HG03439 (cell line): ENCODE results near the gene POLDIP2.

Experiments
- ATAC-seq: cut with Tn5 transposase; IDR thresholded peaks from one replicate; pipeline ENCODE4 v1.9.1; 2021; ENCODE audit warnings: mild to moderate bottlenecking, moderate library complexity; ENCODE audit not compliant: unreplicated experiment

POLDIP2 gene

DNA sequence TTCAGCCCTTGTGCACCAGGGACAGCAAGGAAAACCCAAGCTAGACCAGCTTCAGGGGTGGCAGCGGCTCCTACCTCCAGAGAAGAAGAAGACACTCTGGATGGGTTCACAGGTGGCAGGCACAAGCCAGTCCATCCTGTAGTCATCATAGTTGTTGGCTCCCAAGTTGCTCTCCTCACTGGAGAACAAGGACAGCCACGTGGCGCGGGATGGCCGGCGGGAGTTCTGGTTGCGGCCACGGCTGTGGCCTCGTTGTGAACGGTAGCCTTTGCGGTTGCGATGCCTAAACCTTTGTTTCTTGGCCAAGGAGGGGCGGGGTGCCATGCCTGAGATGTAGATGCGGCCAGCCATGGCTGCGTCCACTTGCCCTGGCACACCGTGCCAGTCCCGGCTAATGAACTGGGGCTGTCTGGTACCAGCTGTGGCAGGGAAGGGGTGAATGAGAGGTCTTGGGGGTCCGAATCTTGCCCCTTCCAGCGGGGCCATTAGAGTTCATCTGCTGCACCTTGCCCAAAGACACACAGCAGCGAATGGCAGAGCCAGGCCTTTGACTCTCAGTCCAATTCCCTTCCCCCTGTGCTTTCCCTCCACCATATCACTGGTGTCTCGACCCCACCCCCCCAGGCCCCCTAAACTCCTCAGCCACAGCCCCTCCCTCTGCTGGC is 10.4 kb upstream of the POLDIP2 start:
- ATAC-seq = no peak

DNA sequence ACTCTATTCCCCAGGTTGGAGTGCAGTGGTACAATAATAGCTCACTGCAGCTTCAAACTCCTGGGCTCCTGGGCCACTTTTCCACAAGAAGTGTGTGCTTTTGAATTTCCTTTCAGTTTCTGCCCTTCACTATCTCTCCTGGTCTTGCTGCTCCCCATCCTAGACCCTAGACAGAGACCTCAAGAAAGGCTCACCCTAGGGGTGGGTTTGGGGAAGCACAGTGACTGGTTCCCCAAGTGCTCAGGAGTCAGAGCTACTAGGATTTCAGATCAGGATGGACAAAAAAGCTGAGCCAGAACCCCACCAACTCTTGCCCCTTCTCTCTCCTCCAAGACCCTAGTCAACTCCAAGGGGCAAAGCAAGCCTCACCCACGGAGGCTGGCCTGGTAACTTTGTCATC is 9.3 kb upstream of the POLDIP2 start:
- no peak for ATAC-seq

DNA sequence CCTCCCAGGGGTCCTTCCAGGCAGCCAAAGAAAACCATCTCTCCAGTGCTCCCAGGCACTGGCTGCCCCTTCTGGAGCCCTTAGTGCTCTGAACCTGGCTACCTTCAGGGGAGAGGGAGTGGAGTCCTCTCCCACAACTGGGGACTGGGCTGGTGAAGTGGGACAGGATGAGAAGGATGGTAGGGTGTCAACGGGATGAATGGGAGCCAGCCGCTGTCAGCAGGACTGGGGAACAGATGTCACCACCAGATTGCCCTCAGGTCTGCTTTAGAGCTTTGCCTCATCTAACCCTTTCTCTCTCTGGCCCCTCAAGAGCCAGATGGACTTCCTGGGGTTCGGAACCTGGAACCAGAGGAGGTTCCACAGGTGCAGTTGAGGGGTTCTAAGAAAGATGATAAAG is 8.2 kb upstream of the POLDIP2 start:
- no peak for ATAC-seq

DNA sequence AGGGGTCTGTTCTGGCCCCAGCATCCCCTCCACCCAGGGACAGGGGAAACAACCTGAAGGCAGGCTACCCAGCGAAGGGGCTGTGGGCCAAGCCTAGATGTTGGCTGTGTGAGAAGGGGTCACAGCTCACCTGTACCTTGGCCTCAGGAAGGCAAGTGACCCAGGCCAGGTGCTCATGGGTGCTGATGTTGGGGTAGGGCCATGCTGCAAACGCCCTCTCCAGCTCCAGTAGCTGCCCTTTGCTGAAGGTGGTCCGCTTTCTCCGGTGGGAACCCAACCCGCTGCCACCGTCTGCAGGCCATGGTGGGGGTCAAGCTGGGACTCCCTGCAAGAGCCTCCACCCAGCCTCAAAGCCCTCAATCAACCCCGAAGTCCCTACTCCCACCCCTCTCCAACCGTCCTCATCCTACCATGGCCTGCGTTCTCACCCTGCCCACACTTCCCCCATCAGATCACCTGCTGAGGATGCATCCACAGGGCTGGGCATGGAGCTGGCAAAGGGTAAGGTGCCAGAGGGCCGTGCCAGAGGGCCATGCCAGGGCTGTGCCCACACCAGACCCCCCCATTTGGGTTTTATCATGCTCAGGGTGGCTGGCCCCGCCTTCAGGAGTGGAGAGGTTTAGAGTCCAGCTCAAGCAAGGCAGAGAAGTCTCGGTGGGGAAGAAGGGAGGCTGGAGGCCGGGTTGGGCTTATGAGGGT is 7.5 kb upstream of the POLDIP2 start, which contains the start of gene SEBOX:
Gene SEBOX (minus strand): TSS at position 535 of the 699 bp plus-strand sequence. CDS start 48 bp downstream, at position 487.
- no peak for ATAC-seq

DNA sequence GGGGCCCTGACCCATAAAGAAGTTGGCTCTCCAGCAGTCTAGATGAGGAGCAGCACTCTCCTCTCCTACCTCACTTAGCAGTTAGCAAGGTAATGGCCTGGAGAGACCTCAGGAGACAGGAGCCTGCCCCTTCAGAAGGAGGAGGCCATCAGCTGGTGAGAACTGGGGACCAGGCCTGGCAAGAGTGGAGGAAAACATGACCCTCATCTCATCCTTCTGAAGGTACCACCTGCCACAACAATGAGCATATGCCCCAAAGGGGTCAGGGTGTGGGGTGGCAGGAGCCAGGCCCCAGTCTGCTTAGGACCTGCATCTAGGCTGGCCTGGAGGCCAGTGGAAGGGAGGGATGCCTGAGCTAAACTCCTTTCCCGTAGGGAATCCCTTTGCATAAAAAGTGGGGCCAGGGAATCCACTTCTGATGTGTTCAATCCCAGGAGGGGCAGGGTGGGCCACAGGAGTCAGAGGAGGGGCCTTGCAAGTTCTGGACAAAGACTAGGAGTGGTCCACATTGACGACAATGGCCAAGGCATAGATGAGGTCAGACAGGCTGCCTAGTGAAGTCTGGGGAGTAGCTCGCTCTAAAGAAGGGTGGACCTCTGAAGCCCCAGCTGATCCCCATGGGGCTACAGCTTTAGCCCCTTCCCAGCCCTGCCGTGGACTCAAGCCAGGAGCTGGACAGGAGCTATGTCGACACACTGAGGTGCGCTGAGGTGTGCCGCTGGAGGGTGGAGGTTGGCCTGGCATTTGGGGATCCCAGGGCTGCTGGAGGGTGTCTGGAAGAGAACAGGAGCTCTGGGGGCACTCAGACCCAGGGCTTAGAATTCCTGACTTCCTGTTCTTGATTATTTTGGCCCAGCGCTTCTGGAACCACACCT is 6.7 kb upstream of the POLDIP2 start:
- no peak for ATAC-seq

DNA sequence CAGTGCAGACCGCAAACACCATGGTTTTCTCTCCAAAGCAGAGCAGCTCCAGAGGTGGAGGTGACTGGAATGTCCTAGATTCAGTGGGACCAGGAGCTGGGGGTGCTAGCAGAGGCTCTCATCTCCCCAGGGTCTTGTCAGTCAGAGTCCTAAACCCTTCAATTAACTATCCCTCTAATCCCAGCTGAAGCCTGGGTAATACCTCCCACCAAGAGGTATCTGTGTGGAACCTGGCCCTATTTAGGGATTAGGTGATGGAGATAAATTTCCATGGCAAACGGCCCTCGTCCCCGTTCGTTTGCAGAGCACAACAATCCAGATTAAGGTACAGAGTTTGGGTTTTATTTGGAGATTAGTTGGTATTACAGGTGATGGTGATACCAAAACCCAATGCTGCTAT is 5.9 kb upstream of the POLDIP2 start:
- ATAC-seq = no peak

DNA sequence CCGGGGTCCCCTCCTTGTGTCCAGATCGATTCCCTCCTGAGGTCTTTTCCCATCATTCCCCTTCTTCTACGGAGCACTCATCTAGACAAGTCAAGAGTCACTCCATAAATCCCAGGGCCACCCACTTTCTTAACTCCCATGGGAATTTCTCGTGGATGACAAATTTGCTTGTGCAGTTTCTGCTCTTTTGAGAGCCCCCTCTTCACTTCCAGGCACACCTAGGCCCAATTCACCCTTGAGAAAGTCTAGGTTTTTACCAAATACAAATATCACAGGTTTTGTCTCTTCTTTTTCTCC is 522 bp upstream of the POLDIP2 start:
- ATAC-seq = no peak

DNA sequence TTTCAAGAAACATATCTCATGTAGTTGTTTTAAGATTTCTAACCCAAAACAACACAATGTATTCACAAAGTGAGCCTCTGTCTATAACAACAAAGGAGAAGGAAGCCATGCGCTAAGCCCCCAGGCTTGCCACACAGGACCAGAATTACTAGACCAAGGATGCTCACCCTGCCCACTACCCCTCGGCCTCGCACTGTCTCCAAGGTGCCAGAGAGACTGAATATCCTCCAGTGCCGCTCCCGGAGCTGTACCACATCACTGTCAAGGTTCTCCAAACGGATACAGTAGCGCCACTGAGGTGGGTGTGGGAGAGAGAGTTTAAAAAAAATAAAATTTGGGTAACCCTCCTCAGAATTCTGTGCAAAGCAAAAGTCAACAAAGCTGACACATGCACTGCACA is 7.1 kb downstream of the POLDIP2 start:
- no peak for ATAC-seq

DNA sequence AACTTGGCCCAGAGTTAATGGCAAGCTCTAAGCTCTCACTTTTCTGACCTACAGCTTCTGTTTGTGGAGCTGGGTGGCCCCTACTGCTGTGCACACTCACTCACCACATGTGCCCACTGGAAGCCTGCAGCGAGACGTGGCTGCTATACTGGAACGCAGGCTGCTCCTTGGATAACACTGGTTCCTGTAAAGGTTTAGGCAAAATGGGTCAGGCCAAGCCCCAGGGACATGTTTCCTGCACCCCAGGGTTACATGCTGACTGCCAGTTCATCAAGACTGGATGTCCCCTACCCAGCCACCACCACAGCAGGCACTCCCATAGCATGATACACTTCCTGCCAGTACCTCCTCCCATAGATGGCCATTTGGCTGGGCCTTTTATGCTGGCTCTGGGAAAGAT is 8.3 kb downstream of the POLDIP2 start:
- ATAC-seq = no peak

DNA sequence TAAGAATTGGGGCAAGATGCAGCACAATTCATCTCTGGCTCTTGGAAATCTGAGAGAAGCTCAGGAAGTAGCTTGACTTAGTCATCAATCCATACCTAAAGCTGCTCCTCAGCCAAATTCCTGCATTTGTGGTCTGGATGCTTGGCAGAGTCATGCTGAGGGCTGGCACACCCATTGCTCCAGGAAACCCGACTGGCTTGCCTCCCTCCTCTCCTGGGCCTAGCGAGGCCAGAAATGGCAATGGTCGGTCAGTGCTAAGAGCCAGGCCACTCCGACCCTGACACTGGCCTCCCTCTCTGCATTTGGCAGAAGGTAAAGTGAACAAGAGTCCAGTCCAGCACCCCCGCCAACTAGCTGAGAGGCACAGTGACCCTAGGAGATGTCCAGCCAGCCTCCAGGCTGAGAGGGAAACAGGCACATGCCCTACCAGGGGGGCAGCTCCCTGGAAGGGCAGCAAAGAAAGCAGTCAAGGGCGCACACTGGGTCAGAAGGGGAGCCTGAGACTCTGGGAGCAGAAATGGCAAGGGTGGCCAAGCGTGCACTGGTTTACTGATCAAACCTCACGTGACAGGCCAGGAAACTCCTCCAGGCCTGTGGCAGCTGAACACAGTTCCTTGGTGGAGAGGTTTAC is 10.0 kb downstream of the POLDIP2 start:
- no peak for ATAC-seq

DNA sequence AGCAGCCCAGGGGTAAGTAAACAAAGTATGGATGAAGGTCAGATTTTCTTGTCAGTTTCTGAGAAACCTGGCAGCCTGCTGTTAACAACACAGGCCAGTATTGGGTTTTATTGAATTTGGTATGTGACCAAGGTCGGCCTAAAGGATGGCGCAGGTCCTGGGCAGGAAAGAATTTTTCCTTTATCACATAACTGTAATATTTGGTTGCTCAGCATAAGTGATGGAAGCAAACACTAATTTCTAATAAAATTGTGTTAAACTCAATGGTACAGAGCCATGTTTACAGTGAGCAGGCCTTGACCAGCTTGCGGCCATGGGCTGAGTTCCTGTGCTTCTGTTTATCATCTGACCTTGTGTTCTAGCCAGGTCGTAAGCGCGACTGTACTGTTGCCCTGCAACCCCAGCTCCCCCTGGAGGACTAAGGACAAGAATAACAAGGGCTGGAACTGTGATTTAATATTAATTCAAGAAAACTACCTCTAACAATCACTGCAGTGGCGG is 10.5 kb downstream of the POLDIP2 start:
- ATAC-seq = no peak

DNA sequence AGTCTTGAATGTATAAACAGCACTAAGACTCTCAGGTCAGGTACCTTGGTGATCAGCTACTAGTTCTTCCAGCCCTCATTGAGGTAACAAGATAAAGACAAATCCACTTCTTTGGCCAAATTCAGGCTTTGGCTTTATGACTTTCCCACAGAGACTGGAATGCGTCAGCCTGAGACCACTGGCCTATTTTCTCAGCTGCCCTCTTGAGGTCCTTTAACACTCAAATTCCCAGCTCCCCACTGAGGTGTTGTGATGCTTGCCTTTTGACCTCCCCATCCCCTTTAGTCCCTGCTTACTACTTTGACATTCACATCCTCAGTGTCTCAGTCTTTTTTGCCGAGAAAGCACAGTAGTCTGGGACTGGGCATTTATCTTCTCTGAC is 11.1 kb downstream of the POLDIP2 start:
- ATAC-seq = no peak

DNA sequence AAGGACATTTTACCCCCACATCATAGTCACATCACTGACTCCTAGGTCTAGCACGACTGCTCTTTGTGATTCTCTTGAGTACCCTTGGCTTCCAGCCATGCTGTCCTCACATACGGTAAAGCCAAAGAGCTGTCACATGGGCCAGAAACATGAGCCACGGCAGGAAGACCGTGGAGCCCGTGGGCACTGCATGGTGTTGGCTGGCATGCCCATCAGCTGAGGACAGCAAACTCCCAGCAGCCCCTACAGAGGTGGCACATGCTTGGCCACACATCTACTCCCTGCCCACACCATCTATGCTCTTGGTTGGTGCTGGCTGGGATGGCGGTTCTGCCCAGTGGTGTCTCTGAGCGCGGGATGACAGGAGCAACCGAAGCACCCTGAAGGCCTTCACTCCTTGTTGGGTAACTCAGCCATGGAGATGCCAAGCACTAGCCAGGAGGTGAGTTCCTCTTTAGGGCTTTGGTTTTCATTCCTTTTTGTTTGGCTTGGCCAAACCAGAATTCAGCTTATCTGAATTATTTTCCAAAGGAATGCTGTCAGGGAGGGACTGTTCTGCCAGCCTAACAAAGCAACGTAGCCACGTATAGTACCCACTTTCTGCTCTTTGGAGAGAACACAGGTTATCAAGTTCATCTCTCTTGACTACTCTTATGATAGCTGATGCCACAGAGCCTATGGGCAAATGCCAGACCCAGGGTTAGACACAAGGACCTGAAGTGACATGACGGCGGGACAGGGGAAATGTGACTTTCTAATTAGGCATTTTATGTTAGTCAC is 11.7 kb downstream of the POLDIP2 start:
- no peak for ATAC-seq

DNA sequence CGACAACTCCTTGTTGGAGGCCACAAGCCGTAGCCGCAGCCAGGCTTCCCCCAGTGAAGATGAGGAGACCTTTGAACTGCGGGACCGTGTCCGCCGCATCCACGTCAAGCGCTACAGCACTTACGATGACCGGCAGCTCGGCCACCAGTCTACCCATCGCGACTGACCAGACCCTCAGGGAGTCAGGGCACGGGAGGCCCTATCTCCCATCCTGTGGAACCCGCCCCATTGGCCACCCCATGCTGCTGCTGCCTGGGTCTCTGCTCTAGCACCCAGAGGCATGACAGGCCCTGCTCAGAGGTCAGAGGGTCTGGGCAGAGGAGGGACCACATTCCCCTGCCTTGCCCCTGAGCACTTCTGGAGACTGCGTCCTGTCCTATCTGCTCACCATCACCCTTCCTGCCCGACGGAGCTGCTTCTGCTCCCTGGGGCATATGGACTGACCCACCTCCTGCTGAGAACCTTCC is 12.9 kb downstream of the POLDIP2 start:
- ATAC-seq = no peak

DNA sequence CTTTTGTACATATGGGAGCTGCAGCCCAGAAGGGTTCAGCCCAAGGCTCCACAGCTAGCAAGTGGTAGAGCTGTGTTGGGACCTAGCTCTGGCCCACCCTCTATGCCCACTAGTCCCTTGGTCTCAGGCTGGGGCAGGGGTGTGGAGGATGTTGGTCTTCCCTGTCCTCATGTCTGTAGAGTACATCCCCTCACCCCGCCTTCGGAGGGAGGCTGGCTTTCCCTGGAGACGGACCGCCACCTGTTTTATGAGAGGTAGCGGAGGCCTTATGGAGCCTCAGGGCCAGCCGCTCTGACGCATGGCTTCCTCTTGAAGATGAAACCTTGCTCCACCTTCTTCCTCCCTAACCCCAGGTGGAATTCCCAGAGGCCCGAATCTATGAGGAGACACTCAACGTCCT is 13.3 kb downstream of the POLDIP2 start:
- ATAC-seq = no peak

DNA sequence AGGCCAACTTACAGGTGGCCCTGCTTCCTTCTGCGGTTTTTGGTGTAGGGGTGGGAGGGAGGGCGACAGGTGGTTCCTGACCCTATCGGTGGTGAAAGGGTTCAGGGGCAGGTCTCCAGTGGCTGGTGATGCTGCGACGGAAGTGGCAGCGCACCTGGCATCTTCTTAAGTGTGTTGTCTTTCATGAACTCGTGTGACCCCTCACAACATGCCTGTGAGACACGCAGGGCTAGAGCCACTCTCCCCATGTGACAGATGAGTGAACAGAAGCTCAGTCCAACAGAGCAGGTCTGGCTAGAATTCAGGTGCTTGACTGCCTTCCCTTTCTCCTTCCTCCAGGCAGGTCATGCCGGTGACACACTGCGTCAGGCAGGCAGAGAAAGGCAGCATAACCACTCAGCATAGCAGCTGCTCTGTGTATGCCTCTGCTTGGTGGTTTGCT is 13.8 kb downstream of the POLDIP2 start:
- ATAC-seq = no peak

DNA sequence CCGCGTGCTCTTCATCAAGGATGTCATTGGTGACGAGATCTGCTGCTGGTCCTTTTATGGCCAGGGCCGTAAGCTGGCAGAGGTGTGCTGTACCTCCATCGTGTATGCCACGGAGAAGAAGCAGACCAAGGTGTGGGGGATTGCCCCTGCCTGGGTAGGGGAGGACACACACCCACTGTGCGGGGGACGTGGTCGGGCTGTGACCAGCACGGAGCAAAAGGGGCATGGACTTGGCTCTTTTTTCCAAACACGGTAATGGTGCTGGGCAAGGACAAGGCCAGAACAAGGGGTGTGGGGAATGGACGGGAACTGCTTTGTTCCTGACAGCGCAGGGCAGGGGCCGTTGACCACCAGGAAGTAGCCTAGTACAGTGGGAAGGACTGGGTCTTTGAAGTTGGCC is 15.0 kb downstream of the POLDIP2 start:
- no peak for ATAC-seq

DNA sequence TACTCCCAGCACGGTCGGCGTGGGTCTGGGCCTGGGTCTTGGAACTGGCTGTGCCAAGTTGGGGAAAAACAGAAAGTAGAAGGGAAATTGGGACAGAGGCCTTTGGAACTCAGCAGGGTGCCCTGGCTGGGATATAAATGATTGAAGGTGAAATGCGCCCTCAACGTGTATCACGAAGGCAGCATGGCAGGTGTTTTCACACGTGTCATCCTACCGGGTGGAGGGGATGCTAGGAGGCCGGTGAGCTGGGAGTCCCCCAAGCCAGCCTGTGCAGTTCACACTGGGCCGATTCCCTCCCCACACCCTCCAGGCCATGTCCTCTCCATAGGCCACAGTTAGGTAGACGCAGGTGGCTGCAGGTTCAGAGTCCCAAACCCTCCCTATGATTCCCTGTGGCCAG is 15.8 kb downstream of the POLDIP2 start:
- no peak for ATAC-seq

DNA sequence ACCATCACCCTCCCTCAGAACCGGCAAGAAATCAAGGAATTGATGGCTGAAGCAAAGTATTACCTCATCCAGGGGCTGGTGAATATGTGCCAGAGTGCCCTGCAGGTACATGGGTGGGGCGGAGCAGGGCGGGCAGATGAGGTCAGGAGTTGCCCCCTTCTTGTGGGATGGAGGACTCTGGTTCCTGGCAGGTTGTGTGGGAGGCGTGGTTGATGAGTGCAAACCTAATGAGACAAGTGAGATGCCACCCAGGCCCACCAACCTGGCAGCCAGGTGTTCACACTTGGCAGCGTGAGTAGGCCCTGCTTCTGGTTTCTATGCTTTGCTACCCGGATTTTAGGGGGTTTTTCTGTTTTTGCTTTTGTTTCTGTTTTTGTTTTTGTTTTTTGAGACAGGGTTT is 17.0 kb downstream of the POLDIP2 start:
- no peak for ATAC-seq

DNA sequence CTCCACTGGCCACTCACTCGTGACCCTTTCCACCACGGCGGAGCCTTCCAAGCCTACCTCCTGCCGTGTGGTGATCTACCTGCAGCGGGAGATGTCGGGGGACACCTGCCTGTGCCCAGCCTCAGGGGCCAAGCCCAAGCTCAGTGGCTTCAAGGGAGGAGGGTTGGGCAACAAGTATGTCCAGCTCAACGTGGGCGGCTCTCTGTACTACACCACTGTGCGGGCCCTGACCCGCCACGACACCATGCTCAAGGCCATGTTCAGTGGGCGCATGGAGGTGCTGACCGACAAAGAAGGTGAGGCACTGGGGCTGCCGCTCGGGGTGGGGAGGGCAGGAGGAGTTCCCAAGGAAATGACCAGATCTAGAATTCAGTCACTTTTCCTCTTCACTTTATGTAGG is 17.9 kb downstream of the POLDIP2 start:
- ATAC-seq = no peak
